GM19438 (cell line): ENCODE results near the gene GGTA1.

Experiments used
- ATAC-seq: cut with Tn5 transposase; IDR thresholded peaks from one replicate; pipeline ENCODE4 v1.9.1; 2021; ENCODE audit warnings: low read depth; ENCODE audit not compliant: unreplicated experiment

The GGTA1 gene

GRCh38 chr9:121503444-121503843, 3.8 kb upstream of the GGTA1 start:
- ATAC-seq: no peak

- no peak for ATAC-seq
These were observed 478 bp upstream of the GGTA1 start for GRCh38 chr9:121500165-121500478.

- ATAC-seq: no peak
These were observed 542 bp downstream of the GGTA1 start for GRCh38 chr9:121499177-121499426.

GRCh38 chr9:121498487-121499176, 1.0 kb downstream of the GGTA1 start:
- ATAC-seq: no peak

GRCh38 chr9:121498150-121498486, 1.5 kb downstream of the GGTA1 start:
- ATAC-seq: peak; percentile 72

GRCh38 chr9:121495976-121496375, 3.7 kb downstream of the GGTA1 start:
- no peak for ATAC-seq

- no peak for ATAC-seq
These were observed 5.5 kb downstream of the GGTA1 start for GRCh38 chr9:121494192-121494591.

GRCh38 chr9:121491111-121491510, 8.5 kb downstream of the GGTA1 start:
- ATAC-seq: no peak

GRCh38 chr9:121489344-121489743, 10.3 kb downstream of the GGTA1 start:
- no peak for ATAC-seq

- no peak for ATAC-seq
These were observed 13.6 kb downstream of the GGTA1 start for GRCh38 chr9:121486043-121486442.

GRCh38 chr9:121485623-121486022, 14.0 kb downstream of the GGTA1 start:
- ATAC-seq: no peak

GRCh38 chr9:121484651-121485446, 14.8 kb downstream of the GGTA1 start:
- no peak for ATAC-seq

GRCh38 chr9:121483473-121484031, 16.1 kb downstream of the GGTA1 start:
- no peak for ATAC-seq

GRCh38 chr9:121483049-121483448, 16.6 kb downstream of the GGTA1 start:
- no peak for ATAC-seq

- ATAC-seq: no peak
These were observed 20.6 kb downstream of the GGTA1 start for GRCh38 chr9:121478816-121479676.

- no peak for ATAC-seq
These were observed 23.5 kb downstream of the GGTA1 start for GRCh38 chr9:121476156-121476555.

GRCh38 chr9:121474231-121474947, 25.3 kb downstream of the GGTA1 start:
- no peak for ATAC-seq

GRCh38 chr9:121473229-121473628, 26.4 kb downstream of the GGTA1 start:
- no peak for ATAC-seq

GRCh38 chr9:121472446-121472845, 27.2 kb downstream of the GGTA1 start:
- no peak for ATAC-seq

- ATAC-seq: no peak
These were observed 33.5 kb downstream of the GGTA1 start for GRCh38 chr9:121466142-121466541.

- no peak for ATAC-seq
These were observed 34.7 kb downstream of the GGTA1 start for GRCh38 chr9:121464968-121465367.
